ENCODE measurements around the gene CAMTA1.

DNA sequence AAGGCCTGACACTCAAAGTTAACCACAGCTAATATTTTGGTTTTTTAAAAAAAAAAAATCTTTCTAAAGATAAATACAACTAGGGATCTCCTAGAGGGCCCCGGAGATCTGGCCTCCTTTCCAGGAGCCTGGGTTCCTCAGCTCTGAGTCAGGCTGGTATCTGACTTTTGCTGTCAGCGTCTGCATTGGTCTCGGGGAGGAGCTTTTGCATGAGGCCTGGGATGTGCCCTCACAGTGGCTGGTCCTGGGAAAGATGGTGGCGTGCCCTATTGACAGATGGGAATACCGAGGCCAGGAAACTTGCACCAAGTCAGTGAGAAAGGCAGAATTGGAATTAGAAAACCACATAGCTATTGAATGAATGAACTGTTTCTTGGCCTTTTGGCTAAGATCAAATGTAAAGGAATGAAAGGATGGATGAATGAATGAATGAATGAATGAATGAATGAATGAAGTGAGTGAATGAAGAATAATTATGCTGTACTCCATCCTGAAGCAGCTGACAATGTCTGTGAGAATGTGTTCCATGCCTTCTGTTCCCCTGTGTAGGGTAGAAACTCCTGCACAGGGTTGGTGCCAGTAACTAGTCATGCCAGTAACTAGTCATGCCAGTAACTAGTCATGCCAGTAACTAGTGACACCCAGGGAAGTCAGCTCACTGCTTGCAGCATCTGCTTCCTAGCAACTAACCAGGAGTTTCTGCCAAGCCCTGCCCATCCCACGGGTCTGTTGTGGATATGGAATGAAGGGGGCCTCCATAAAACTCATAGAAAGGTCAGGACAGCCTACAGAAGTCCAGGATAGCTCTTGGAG, 743.3 kb downstream of the CAMTA1 start:
- TF ChIP-seq, protein P1, sequence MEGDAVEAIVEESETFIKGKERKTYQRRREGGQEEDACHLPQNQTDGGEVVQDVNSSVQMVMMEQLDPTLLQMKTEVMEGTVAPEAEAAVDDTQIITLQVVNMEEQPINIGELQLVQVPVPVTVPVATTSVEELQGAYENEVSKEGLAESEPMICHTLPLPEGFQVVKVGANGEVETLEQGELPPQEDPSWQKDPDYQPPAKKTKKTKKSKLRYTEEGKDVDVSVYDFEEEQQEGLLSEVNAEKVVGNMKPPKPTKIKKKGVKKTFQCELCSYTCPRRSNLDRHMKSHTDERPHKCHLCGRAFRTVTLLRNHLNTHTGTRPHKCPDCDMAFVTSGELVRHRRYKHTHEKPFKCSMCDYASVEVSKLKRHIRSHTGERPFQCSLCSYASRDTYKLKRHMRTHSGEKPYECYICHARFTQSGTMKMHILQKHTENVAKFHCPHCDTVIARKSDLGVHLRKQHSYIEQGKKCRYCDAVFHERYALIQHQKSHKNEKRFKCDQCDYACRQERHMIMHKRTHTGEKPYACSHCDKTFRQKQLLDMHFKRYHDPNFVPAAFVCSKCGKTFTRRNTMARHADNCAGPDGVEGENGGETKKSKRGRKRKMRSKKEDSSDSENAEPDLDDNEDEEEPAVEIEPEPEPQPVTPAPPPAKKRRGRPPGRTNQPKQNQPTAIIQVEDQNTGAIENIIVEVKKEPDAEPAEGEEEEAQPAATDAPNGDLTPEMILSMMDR (IDR thresholded peaks at IDR 0.05; ENCODE audit: poor library complexity, severe bottlenecking) = no peak
- no peak for TF ChIP-seq POLR2AphosphoS5 (IDR thresholded peaks at IDR 0.05)
- TF ChIP-seq EP300 (conservative IDR thresholded peaks at IDR 0.05; ENCODE audit: poor library complexity, severe bottlenecking) = no peak
- TF ChIP-seq RAD21 (conservative IDR thresholded peaks at IDR 0.05) = no peak
- no peak for TF ChIP-seq TAF1 (IDR thresholded peaks at IDR 0.05; ENCODE audit: low read depth)
- no peak for TF ChIP-seq EZH2 (IDR thresholded peaks at IDR 0.05; ENCODE audit: borderline replicate concordance, insufficient read depth, low read length, poor library complexity, severe bottlenecking)
- TF ChIP-seq, protein P2, sequence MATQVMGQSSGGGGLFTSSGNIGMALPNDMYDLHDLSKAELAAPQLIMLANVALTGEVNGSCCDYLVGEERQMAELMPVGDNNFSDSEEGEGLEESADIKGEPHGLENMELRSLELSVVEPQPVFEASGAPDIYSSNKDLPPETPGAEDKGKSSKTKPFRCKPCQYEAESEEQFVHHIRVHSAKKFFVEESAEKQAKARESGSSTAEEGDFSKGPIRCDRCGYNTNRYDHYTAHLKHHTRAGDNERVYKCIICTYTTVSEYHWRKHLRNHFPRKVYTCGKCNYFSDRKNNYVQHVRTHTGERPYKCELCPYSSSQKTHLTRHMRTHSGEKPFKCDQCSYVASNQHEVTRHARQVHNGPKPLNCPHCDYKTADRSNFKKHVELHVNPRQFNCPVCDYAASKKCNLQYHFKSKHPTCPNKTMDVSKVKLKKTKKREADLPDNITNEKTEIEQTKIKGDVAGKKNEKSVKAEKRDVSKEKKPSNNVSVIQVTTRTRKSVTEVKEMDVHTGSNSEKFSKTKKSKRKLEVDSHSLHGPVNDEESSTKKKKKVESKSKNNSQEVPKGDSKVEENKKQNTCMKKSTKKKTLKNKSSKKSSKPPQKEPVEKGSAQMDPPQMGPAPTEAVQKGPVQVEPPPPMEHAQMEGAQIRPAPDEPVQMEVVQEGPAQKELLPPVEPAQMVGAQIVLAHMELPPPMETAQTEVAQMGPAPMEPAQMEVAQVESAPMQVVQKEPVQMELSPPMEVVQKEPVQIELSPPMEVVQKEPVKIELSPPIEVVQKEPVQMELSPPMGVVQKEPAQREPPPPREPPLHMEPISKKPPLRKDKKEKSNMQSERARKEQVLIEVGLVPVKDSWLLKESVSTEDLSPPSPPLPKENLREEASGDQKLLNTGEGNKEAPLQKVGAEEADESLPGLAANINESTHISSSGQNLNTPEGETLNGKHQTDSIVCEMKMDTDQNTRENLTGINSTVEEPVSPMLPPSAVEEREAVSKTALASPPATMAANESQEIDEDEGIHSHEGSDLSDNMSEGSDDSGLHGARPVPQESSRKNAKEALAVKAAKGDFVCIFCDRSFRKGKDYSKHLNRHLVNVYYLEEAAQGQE (IDR thresholded peaks at IDR 0.05; ENCODE audit: borderline replicate concordance) = no peak
- TF ChIP-seq MXI1 (conservative IDR thresholded peaks at IDR 0.05; ENCODE audit: poor library complexity, severe bottlenecking) = no peak

Data from neural cell (in vitro differentiated cells).